Mesendoderm (in vitro differentiated cells): ENCODE data around the gene GCNA.
"Not testable (repeated sequence)": the region's sequence is repeated elsewhere in the genome, so short reads cannot be mapped to it uniquely, and the experiment has no call there.

Experiments
- DNase-seq: peaks from one replicate; pipeline ENCODE4 v3.0.0; 2013
- H2AK5ac ChIP-seq: 2 replicates; pipeline ENCODE4 v1.6.1; 2013; ENCODE audit warnings: low read length, inconsistent platforms
- H2BK120ac ChIP-seq: 2 replicates; pipeline ENCODE4 v1.6.1; 2013; ENCODE audit warnings: low read depth, mild to moderate bottlenecking, low read length, moderate library complexity, mixed read lengths
- H2BK15ac ChIP-seq: replicated peaks from 2 replicates; pipeline ENCODE4 v1.6.1; 2013; ENCODE audit warnings: low read depth, mild to moderate bottlenecking, moderate library complexity
- H2BK5ac ChIP-seq: 2 replicates; pipeline ENCODE4 v1.6.1; 2013; ENCODE audit warnings: low read length, inconsistent platforms
- H3K18ac ChIP-seq: 2 replicates; pipeline ENCODE4 v1.6.1; 2013; ENCODE audit warnings: mild to moderate bottlenecking, low read length, mixed read lengths
- H3K23ac ChIP-seq: one replicate; pipeline ENCODE4 v1.6.1; 2013; ENCODE audit warnings: low read length
- H3K27ac ChIP-seq: 2 replicates; pipeline ENCODE4 v1.5.1; 2013; ENCODE audit warnings: low read depth, mild to moderate bottlenecking, inconsistent platforms, low read length, moderate library complexity
- H3K27me3 ChIP-seq: 2 replicates; pipeline ENCODE4 v1.6.1; 2013; ENCODE audit warnings: low read length, control low read depth, mild to moderate bottlenecking, inconsistent platforms; ENCODE audit not compliant: insufficient read depth, poor library complexity
- H3K36me3 ChIP-seq: 2 replicates; pipeline ENCODE4 v1.6.1; 2013; ENCODE audit warnings: low read length, inconsistent platforms; ENCODE audit not compliant: control insufficient read depth, insufficient read depth
- H3K4ac ChIP-seq: one replicate; pipeline ENCODE4 v1.6.1; 2013; ENCODE audit warnings: low read depth, mild to moderate bottlenecking, low read length, moderate library complexity
- H3K4me1 ChIP-seq: 2 replicates; pipeline ENCODE4 v1.6.1; 2013; ENCODE audit warnings: low read depth, low read length, inconsistent platforms; ENCODE audit not compliant: control insufficient read depth
- H3K4me2 ChIP-seq: 2 replicates; pipeline ENCODE4 v1.6.1; 2013; ENCODE audit warnings: low read length
- H3K4me3 ChIP-seq: 2 replicates; pipeline ENCODE4 v1.5.1; 2013; ENCODE audit warnings: mild to moderate bottlenecking, low read length
- H3K56ac ChIP-seq: one replicate; pipeline ENCODE4 v1.6.1; 2013; ENCODE audit warnings: low read length
- H3K79me1 ChIP-seq: 2 replicates; pipeline ENCODE4 v1.6.1; 2013; ENCODE audit warnings: low read length, inconsistent platforms
- H3K79me2 ChIP-seq: 2 replicates; pipeline ENCODE4 v1.6.1; 2013; ENCODE audit warnings: mild to moderate bottlenecking, low read length; ENCODE audit not compliant: control insufficient read depth, insufficient read depth
- H3K9ac ChIP-seq: 2 replicates; pipeline ENCODE4 v1.6.1; 2013; ENCODE audit warnings: low read length, inconsistent platforms
- H4K5ac ChIP-seq: one replicate; pipeline ENCODE4 v1.6.1; 2013; ENCODE audit warnings: low read length
- H4K8ac ChIP-seq: one replicate; pipeline ENCODE4 v1.6.1; 2013; ENCODE audit warnings: low read depth, mild to moderate bottlenecking, control low read depth, low read length, moderate library complexity
- WGBS: extraction: QIAGEN DNeasy Blood & Tissue Kit; methylation state at CpG from one replicate; pipeline ENCODE4 v1.1.7; 2013; ENCODE audit warnings: low lambda C conversion rate, missing lambda C conversion rate; ENCODE audit not compliant: insufficient coverage; ENCODE audit errors: extremely low coverage; 5-methylcytosine and 5-hydroxymethylcytosine counted together

GCNA gene

GRCh38 chrX:71637848-71638247 is 59.6 kb downstream of the GCNA start:
- H3K27me3 ChIP-seq = no peaks in the 10 kb centered on the region
- H4K8ac ChIP-seq = no peak overlapping the region
- no peaks in the 10 kb centered on the region for H3K36me3 ChIP-seq
- H3K79me1 ChIP-seq = no peaks in the 10 kb centered on the region
- DNase-seq = no peak
- no peak overlapping the region for H4K5ac ChIP-seq
- no peak overlapping the region for H3K4me3 ChIP-seq
- WGBS = no CpG with 5 or more reads among the region's 4 CpGs
- H3K79me2 ChIP-seq = no peaks in the 10 kb centered on the region
- H2AK5ac ChIP-seq = no peak overlapping the region
- no peak overlapping the region for H3K18ac ChIP-seq
- no peak overlapping the region for H3K56ac ChIP-seq
- no peak overlapping the region for H2BK5ac ChIP-seq
- no peak overlapping the region for H3K23ac ChIP-seq
- no peak overlapping the region for H3K27ac ChIP-seq
- no peak overlapping the region for H3K4ac ChIP-seq
- H3K4me2 ChIP-seq = no peak overlapping the region
- H2BK15ac ChIP-seq = no peak overlapping the region
- H3K9ac ChIP-seq = no peak overlapping the region
- no peaks in the 10 kb centered on the region for H3K4me1 ChIP-seq
- no peak overlapping the region for H2BK120ac ChIP-seq

- no peaks in the 10 kb centered on the region for H3K4me1 ChIP-seq
- no peak overlapping the region for H3K23ac ChIP-seq
- no peaks in the 10 kb centered on the region for H3K79me1 ChIP-seq
- no peaks in the 10 kb centered on the region for H3K79me2 ChIP-seq
- no peak overlapping the region for H3K4ac ChIP-seq
- H2AK5ac ChIP-seq = no peak overlapping the region
- no peak overlapping the region for H3K4me2 ChIP-seq
- no CpG with 5 or more reads among the region's 4 CpGs for WGBS
- H2BK15ac ChIP-seq = no peak overlapping the region
- H4K8ac ChIP-seq = no peak overlapping the region
- no peak overlapping the region for H2BK5ac ChIP-seq
- H3K4me3 ChIP-seq = no peak overlapping the region
- no peak overlapping the region for H2BK120ac ChIP-seq
- no peak overlapping the region for H3K18ac ChIP-seq
- DNase-seq = no peak
- no peak overlapping the region for H4K5ac ChIP-seq
- H3K9ac ChIP-seq = no peak overlapping the region
- H3K27ac ChIP-seq = no peak overlapping the region
- no peaks in the 10 kb centered on the region for H3K27me3 ChIP-seq
- no peak overlapping the region for H3K56ac ChIP-seq
- no peaks in the 10 kb centered on the region for H3K36me3 ChIP-seq
Measured at GRCh38 chrX:71638409-71638808, 60.2 kb downstream of the GCNA start.

GRCh38 chrX:71640002-71640401 is 61.8 kb downstream of the GCNA start:
- Histone ChIP-seq H3K4me2 (no peak overlapping the region), H3K27ac (no peak overlapping the region), H3K23ac (no peak overlapping the region), H3K4ac (no peak overlapping the region), H2BK120ac (no peak overlapping the region), H3K79me2 (no peaks in the 10 kb centered on the region), H2BK5ac (no peak overlapping the region), H4K8ac (no peak overlapping the region), H4K5ac (no peak overlapping the region), H3K56ac (no peak overlapping the region), H3K79me1 (no peaks in the 10 kb centered on the region), H3K9ac (no peak overlapping the region), H3K4me1 (no peaks in the 10 kb centered on the region), H3K27me3 (no peaks in the 10 kb centered on the region), H3K18ac (no peak overlapping the region), H3K36me3 (no peaks in the 10 kb centered on the region), H2BK15ac (no peak overlapping the region), H3K4me3 (no peak overlapping the region), H2AK5ac (no peak overlapping the region)
- WGBS = no CpG with 5 or more reads among the region's 4 CpGs
- no peak for DNase-seq

GRCh38 chrX:71644406-71644805 is 66.2 kb downstream of the GCNA start:
- H3K27me3 ChIP-seq, H3K18ac ChIP-seq, H2BK120ac ChIP-seq, H3K27ac ChIP-seq, H2BK5ac ChIP-seq, H3K4me3 ChIP-seq, H3K4me1 ChIP-seq, DNase-seq, H2BK15ac ChIP-seq, H3K23ac ChIP-seq, H4K5ac ChIP-seq, H3K9ac ChIP-seq, H3K79me1 ChIP-seq, H2AK5ac ChIP-seq, H3K4me2 ChIP-seq, H3K36me3 ChIP-seq, H3K56ac ChIP-seq, H4K8ac ChIP-seq, H3K4ac ChIP-seq, H3K79me2 ChIP-seq: not testable (repeated sequence)
- WGBS = no CpG with 5 or more reads among the region's 6 CpGs

- H2AK5ac ChIP-seq = no peak overlapping the region
Measured at GRCh38 chrX:71650333-71650969, 72.2 kb downstream of the GCNA start.

GRCh38 chrX:71652405-71652804 is 74.2 kb downstream of the GCNA start:
- Histone ChIP-seq H3K36me3 (no peaks in the 10 kb centered on the region), H2BK5ac (no peak overlapping the region), H3K4me3 (no peak overlapping the region), H2BK15ac (no peak overlapping the region), H4K5ac (no peak overlapping the region), H3K4me1 (no peaks in the 10 kb centered on the region), H3K79me1 (no peaks in the 10 kb centered on the region), H3K18ac (no peak overlapping the region), H4K8ac (no peak overlapping the region), H3K79me2 (no peaks in the 10 kb centered on the region), H3K23ac (no peak overlapping the region), H3K9ac (no peak overlapping the region), H2AK5ac (no peak overlapping the region), H3K4ac (no peak overlapping the region), H3K4me2 (no peak overlapping the region), H3K56ac (no peak overlapping the region), H2BK120ac (no peak overlapping the region), H3K27me3 (no peaks in the 10 kb centered on the region), H3K27ac (no peak overlapping the region)
- WGBS = no CpG with 5 or more reads among the region's 2 CpGs
- peak; percentile 55 for DNase-seq

More at GRCh38 chrX:71650333-71650969, 72.2 kb downstream of the GCNA start:
- Histone ChIP-seq H3K4me1 (no peaks in the 10 kb centered on the region), H2BK15ac (no peak overlapping the region), H3K9ac (no peak overlapping the region), H4K5ac (no peak overlapping the region), H3K79me1 (no peaks in the 10 kb centered on the region), H3K4ac (no peak overlapping the region), H3K56ac (no peak overlapping the region), H4K8ac (no peak overlapping the region), H3K18ac (no peak overlapping the region), H3K27me3 (no peaks in the 10 kb centered on the region), H3K79me2 (no peaks in the 10 kb centered on the region), H2BK5ac (no peak overlapping the region), H3K4me3 (no peak overlapping the region), H3K36me3 (no peaks in the 10 kb centered on the region), H2BK120ac (no peak overlapping the region), H3K23ac (no peak overlapping the region), H3K4me2 (no peak overlapping the region), H3K27ac (no peak overlapping the region)
- no CpG with 5 or more reads among the region's 4 CpGs for WGBS
- no peak for DNase-seq
